ENCODE measurements around the gene SLC49A3. TPM values are rescaled to one million over a fixed set of nuclear protein-coding genes. Genes with fewer than 3 reads are reported as not detected.

The SLC49A3 gene
- total RNA-seq, 2 experiments from 2014 or later: 0.22 to 0.91 TPM

DNA sequence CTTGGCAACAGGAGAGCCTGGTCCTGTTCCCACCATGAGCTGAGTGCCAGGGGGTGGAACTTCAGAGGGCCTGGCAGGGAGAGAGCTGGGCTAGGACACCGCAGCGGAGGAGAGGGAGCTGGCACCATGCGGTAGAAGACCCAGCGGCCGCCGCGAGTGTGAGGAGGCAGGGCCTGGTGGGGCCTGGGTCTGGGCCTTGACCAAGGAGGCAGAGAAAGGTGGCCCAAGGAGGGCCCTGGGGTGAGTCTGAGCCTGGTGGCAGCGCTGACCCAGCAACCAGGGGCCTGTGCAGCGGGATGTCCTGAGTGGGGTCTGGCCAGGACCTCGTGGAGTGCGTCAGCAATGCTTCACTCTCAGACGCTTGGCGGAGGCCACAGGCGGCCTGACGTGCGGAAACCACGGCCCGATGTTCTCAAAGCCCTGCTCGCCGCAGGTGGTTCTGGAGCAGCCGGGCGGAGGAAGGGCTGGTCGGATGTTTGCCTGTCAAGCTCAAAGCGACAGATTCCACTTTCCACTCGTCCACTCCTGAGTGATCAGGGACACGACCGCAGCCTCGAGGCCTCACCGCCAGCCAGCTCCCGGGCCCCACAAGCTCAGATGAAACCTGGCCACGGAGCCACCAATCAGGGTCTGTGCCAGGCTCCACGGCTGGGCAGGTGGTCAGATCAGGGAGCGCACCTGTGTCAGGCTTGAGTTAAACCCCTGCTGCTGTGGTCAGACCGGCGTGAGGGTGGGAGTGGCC, 35.7 kb downstream of the SLC49A3 start:
- POLR2A ChIA-PET: no interaction called here
- H3K27me3 Mint-ChIP-seq: peaks cover 10% of the 10 kb centered on the region

DNA sequence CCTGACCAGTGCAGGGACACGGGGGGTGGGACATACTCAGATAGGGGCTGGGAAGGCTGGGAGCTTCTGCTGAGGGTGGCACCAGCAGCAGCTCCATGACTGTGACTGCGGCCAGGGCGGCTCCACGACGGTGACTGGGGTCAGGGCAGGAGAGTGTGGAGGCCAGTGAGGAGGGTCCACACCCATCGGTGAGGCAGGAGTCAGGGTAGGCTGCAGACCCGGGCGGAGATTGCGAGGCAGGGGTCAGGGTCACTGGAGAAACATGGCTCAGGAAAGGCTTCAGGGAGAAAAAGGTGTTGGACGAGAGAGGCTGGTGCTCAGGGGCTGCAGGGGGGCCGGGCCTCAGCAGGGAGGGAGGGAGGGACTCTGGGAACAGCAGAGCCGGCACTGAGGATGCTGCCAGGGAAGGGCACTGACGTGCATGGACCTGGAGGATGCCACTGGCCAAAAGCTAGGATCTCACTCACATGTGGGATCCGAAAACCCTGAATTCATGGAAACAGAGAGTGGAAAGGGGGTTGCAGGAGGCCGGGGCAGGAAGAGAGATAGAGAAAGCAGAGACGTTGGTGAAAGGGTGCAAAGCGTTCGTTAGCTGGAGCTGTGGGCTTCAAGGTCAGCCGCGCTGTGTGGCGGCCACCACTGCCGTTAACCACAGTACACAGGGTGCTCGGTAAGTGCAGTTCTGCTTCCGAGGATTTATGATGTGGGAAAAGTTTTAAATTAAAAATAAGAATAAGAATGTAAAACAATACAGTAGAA, 36.9 kb downstream of the SLC49A3 start:
- Mint-ChIP-seq H3K27me3 (peaks cover 10% of the 10 kb centered on the region), H3K9me3 (no peaks in the 10 kb centered on the region), H3K36me3 (ENCODE audit: low read depth) (no peaks in the 10 kb centered on the region), H3K27ac (no peak overlapping the region), H3K4me3 (no peak overlapping the region), H3K4me1 (ENCODE audit: low read depth) (no peaks in the 10 kb centered on the region)
- ChIA-PET POLR2A (no interaction called here), CTCF (no interaction called here)
- H3K27me3 ChIP-seq (ENCODE audit: control insufficient read depth in 1 of 2, insufficient read depth in 2 of 2, low read length in 2 of 2): peaks cover 4 to 12% of the 10 kb centered on the region in 2 experiments
- TF ChIP-seq, protein P1, sequence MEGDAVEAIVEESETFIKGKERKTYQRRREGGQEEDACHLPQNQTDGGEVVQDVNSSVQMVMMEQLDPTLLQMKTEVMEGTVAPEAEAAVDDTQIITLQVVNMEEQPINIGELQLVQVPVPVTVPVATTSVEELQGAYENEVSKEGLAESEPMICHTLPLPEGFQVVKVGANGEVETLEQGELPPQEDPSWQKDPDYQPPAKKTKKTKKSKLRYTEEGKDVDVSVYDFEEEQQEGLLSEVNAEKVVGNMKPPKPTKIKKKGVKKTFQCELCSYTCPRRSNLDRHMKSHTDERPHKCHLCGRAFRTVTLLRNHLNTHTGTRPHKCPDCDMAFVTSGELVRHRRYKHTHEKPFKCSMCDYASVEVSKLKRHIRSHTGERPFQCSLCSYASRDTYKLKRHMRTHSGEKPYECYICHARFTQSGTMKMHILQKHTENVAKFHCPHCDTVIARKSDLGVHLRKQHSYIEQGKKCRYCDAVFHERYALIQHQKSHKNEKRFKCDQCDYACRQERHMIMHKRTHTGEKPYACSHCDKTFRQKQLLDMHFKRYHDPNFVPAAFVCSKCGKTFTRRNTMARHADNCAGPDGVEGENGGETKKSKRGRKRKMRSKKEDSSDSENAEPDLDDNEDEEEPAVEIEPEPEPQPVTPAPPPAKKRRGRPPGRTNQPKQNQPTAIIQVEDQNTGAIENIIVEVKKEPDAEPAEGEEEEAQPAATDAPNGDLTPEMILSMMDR (IDR thresholded peaks at IDR 0.05): no peak
- no peak overlapping the region for H3K4me3 ChIP-seq (ENCODE audit: low read length)
- ATAC-seq (ENCODE audit: poor library complexity) (no peak), DNase-seq (no peak)
- intact Hi-C loops (cut with DNase I, micrococcal nuclease): no loop called here
- H3K4me1 ChIP-seq (ENCODE audit: insufficient read depth, low read length): no peaks in the 10 kb centered on the region
- peaks cover 0 to 18% of the 10 kb centered on the region in 2 experiments for H3K9me3 ChIP-seq (ENCODE audit: control insufficient read depth in 1 of 2, insufficient read depth in 1 of 2, low read length in 2 of 2)
- H3K27ac ChIP-seq (ENCODE audit: low read depth in 1 of 2, low read length in 2 of 2): no peak overlapping the region
- H3K36me3 ChIP-seq (ENCODE audit: insufficient read depth, low read length): no peaks in the 10 kb centered on the region

More for the DNA sequence above, 35.7 kb downstream of the SLC49A3 start:
- no peak overlapping the region for H3K4me3 ChIP-seq (ENCODE audit: low read length)
- DNase-seq (no peak), ATAC-seq (ENCODE audit: poor library complexity) (no peak)
- H3K27ac ChIP-seq (ENCODE audit: low read depth in 1 of 2, low read length in 2 of 2): no peak overlapping the region
- H3K4me1 Mint-ChIP-seq (ENCODE audit: low read depth): no peaks in the 10 kb centered on the region
- CTCF ChIA-PET: no interaction called here
- no peak overlapping the region for H3K27ac Mint-ChIP-seq
- peaks cover 0 to 12% of the 10 kb centered on the region in 2 experiments for H3K9me3 ChIP-seq (ENCODE audit: control insufficient read depth in 1 of 2, insufficient read depth in 1 of 2, low read length in 2 of 2)
- no peaks in the 10 kb centered on the region for H3K36me3 Mint-ChIP-seq (ENCODE audit: low read depth)
- no peaks in the 10 kb centered on the region for H3K36me3 ChIP-seq (ENCODE audit: insufficient read depth, low read length)
- peaks cover 4 to 12% of the 10 kb centered on the region in 2 experiments for H3K27me3 ChIP-seq (ENCODE audit: control insufficient read depth in 1 of 2, insufficient read depth in 2 of 2, low read length in 2 of 2)
- H3K9me3 Mint-ChIP-seq: no peaks in the 10 kb centered on the region
- TF ChIP-seq, protein P1 (IDR thresholded peaks at IDR 0.05): no peak
- no peak overlapping the region for H3K4me3 Mint-ChIP-seq
- no peaks in the 10 kb centered on the region for H3K4me1 ChIP-seq (ENCODE audit: insufficient read depth, low read length)
- intact Hi-C loops (cut with DNase I, micrococcal nuclease): no loop called here

DNA sequence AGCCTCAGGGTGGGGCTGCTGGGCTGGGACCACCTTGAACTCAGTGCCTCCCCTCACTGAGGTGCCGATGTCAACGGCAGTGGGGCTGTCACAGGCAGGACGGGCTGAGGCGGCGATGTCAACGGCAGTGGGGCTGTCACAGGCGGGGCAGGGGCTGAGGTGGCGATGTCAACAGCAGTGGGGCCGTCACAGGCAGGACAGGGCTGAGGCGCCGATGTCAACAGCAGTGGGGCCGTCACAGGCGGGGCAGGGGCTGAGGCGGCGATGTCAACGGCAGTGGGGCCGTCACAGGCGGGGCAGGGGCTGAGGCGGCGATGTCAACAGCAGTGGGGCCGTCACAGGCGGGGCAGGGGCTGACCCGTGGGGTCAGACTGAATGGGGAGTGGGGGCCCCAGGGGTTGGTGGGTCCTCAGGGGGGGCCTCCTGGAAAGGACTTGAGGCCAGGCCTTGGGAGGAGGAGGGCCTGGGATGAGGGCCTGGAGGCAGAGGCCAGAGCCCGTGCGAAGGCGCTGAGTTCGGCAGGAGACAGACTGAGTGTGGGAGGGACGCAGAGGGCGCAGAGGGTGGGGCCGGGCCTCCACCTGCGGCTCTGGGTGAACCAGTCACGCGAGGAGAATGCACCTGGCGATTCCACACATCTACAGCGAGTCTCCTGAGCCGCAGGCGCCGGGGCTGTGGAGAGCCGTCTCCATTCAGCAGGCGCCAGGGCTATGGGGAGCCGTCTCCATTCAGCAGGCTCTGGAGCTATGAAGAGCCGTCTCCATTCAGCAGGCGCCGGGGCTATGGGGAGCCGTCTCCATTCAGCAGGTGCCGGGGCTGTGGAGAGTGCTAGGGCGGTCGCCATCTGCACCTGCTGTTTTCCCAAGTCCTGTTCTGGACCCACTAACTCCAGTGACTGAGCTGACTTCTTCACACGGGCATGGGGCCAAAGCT, 37.7 kb downstream of the SLC49A3 start:
- Histone ChIP-seq H3K27ac (ENCODE audit: low read depth in 1 of 2, low read length in 2 of 2) (no peak overlapping the region), H3K4me1 (ENCODE audit: insufficient read depth, low read length) (no peaks in the 10 kb centered on the region), H3K9me3 (ENCODE audit: control insufficient read depth in 1 of 2, insufficient read depth in 1 of 2, low read length in 2 of 2) (peaks cover 0 to 26% of the 10 kb centered on the region in 2 experiments), H3K36me3 (ENCODE audit: insufficient read depth, low read length) (no peaks in the 10 kb centered on the region), H3K4me3 (ENCODE audit: low read length) (no peak overlapping the region), H3K27me3 (ENCODE audit: control insufficient read depth in 1 of 2, insufficient read depth in 2 of 2, low read length in 2 of 2) (peaks cover 4 to 12% of the 10 kb centered on the region in 2 experiments)
- intact Hi-C loops (cut with DNase I, micrococcal nuclease): no loop called here
- ATAC-seq (ENCODE audit: poor library complexity) (no peak), DNase-seq (no peak)
- TF ChIP-seq, protein P1 (IDR thresholded peaks at IDR 0.05): no peak
- peaks cover 4% of the 10 kb centered on the region for H3K4me1 Mint-ChIP-seq (ENCODE audit: low read depth)
- H3K27me3 Mint-ChIP-seq: peaks cover 15% of the 10 kb centered on the region
- H3K36me3 Mint-ChIP-seq (ENCODE audit: low read depth): no peaks in the 10 kb centered on the region
- ChIA-PET POLR2A (no interaction called here), CTCF (no interaction called here)
- H3K9me3 Mint-ChIP-seq: no peaks in the 10 kb centered on the region
- no peak overlapping the region for H3K27ac Mint-ChIP-seq
- H3K4me3 Mint-ChIP-seq: no peak overlapping the region
